ENCODE data around the gene RAB42. TPM values are rescaled to one million over a fixed set of nuclear protein-coding genes. Genes with fewer than 3 reads are reported as not detected.

RAB42 gene
- total and polyA plus RNA-seq, 4 donors: 0.35 to 5.9 (median 1.0) TPM

GRCh38 chr1:28604962-28605361 is 12.9 kb downstream of the RAB42 start:
- Histone ChIP-seq H3K4me1 (ENCODE audit: control insufficient read depth in 4 of 4, insufficient read depth in 4 of 4, low read length in 3 of 4) (no peaks in the 10 kb centered on the region), H3K36me3 (ENCODE audit: control insufficient read depth in 4 of 4, insufficient read depth in 3 of 4, low read depth in 1 of 4, low read length in 3 of 4) (peaks cover 19 to 44% (median 24%) of the 10 kb centered on the region in 4 donors), H3K9me3 (ENCODE audit: control insufficient read depth in 4 of 4, low read length in 3 of 4) (no peaks in the 10 kb centered on the region), H3K9ac (ENCODE audit: low read depth in 1 of 2, low read length in 2 of 2) (no peak overlapping the region), H3K4me3 (ENCODE audit: low read depth in 1 of 3, low read length in 3 of 3) (no peak overlapping the region), H3K27me3 (ENCODE audit: control insufficient read depth in 4 of 4, insufficient read depth in 4 of 4, low read length in 3 of 4) (no peaks in the 10 kb centered on the region), H3K27ac (ENCODE audit: low read depth in 1 of 2, low read length in 2 of 2) (no peak overlapping the region)
- 90% methylated on average over 6 of the region's 6 CpGs for WGBS
- TF ChIP-seq HNF4A (conservative IDR thresholded peaks at IDR 0.05) (no peak), GABPA (IDR thresholded peaks at IDR 0.05 in 1 of 2, conservative IDR thresholded peaks at IDR 0.05 in 1 of 2) (no peak), JUND (IDR thresholded peaks at IDR 0.05) (no peak), YY1 (IDR thresholded peaks at IDR 0.05) (no peak), ATF3 (IDR thresholded peaks at IDR 0.05) (no peak), MAX (IDR thresholded peaks at IDR 0.05) (no peak), SP1 (IDR thresholded peaks at IDR 0.05) (no peak), NR2F2 (IDR thresholded peaks at IDR 0.05) (no peak), RXRA (IDR thresholded peaks at IDR 0.05) (no peak)
- TF ChIP-seq, protein P1, sequence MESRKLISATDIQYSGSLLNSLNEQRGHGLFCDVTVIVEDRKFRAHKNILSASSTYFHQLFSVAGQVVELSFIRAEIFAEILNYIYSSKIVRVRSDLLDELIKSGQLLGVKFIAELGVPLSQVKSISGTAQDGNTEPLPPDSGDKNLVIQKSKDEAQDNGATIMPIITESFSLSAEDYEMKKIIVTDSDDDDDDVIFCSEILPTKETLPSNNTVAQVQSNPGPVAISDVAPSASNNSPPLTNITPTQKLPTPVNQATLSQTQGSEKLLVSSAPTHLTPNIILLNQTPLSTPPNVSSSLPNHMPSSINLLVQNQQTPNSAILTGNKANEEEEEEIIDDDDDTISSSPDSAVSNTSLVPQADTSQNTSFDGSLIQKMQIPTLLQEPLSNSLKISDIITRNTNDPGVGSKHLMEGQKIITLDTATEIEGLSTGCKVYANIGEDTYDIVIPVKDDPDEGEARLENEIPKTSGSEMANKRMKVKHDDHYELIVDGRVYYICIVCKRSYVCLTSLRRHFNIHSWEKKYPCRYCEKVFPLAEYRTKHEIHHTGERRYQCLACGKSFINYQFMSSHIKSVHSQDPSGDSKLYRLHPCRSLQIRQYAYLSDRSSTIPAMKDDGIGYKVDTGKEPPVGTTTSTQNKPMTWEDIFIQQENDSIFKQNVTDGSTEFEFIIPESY (IDR thresholded peaks at IDR 0.05): no peak
- no peak for DNase-seq (ENCODE audit: low spot score)

DNA sequence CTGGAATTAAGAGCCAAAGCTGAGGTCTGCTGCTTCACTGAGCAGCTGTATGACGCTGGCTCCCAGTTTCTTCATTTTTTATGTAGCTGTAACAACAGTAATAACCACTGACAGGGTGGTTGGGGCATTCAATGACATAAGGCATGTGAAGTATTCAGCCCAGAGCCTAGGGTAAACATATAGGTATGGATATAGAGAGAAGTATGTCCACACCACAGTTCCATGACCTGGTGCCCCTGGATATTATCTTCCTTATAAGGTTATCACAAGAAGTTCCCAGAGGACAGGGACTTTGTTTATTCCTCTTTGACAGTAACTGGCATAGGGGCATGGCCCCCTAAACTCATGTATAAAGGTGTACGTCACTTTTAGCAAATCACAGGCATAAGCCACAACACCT is 14.7 kb downstream of the RAB42 start:
- no peak overlapping the region for H3K9ac ChIP-seq (ENCODE audit: low read depth in 1 of 2, low read length in 2 of 2)
- H3K4me3 ChIP-seq (ENCODE audit: low read depth in 1 of 3, low read length in 3 of 3): no peak overlapping the region
- DNase-seq (ENCODE audit: low spot score): no peak
- no peak overlapping the region for H3K27ac ChIP-seq (ENCODE audit: low read depth in 1 of 2, low read length in 2 of 2)
- 95% methylated on average over 2 of the region's 2 CpGs for WGBS
- H3K4me1 ChIP-seq (ENCODE audit: control insufficient read depth in 4 of 4, insufficient read depth in 4 of 4, low read length in 3 of 4): no peaks in the 10 kb centered on the region
- H3K27me3 ChIP-seq (ENCODE audit: control insufficient read depth in 4 of 4, insufficient read depth in 4 of 4, low read length in 3 of 4): no peaks in the 10 kb centered on the region
- H3K9me3 ChIP-seq (ENCODE audit: control insufficient read depth in 4 of 4, low read length in 3 of 4): no peaks in the 10 kb centered on the region
- H3K36me3 ChIP-seq (ENCODE audit: control insufficient read depth in 4 of 4, insufficient read depth in 3 of 4, low read depth in 1 of 4, low read length in 3 of 4): peaks cover 22 to 48% (median 27%) of the 10 kb centered on the region in 4 donors
- TF ChIP-seq FOXA2 (IDR thresholded peaks at IDR 0.05) (no peak), YY1 (IDR thresholded peaks at IDR 0.05) (no peak), RXRA (IDR thresholded peaks at IDR 0.05) (no peak), JUND (IDR thresholded peaks at IDR 0.05) (no peak), ATF3 (IDR thresholded peaks at IDR 0.05) (no peak), FOXA1 (IDR thresholded peaks at IDR 0.05) (no peak), TAF1 (conservative IDR thresholded peaks at IDR 0.05) (no peak), EGR1 (IDR thresholded peaks at IDR 0.05; ENCODE audit: low read depth in 2 of 2) (no peak), SP1 (IDR thresholded peaks at IDR 0.05) (no peak), NR2F2 (IDR thresholded peaks at IDR 0.05) (no peak), GABPA (IDR thresholded peaks at IDR 0.05 in 1 of 2, conservative IDR thresholded peaks at IDR 0.05 in 1 of 2) (no peak), CTCF (IDR thresholded peaks at IDR 0.05; ENCODE audit: low read depth, low read length, missing input control) (no peak), HNF4G (IDR thresholded peaks at IDR 0.05) (no peak), MAX (IDR thresholded peaks at IDR 0.05) (no peak), RAD21 (IDR thresholded peaks at IDR 0.05) (no peak), HNF4A (conservative IDR thresholded peaks at IDR 0.05) (no peak), REST (IDR thresholded peaks at IDR 0.05) (no peak)
- TF ChIP-seq, protein P1 (IDR thresholded peaks at IDR 0.05): no peak

Data from liver (tissue), 9 donors.